ENCODE measurements around the gene RYR1.

DNA sequence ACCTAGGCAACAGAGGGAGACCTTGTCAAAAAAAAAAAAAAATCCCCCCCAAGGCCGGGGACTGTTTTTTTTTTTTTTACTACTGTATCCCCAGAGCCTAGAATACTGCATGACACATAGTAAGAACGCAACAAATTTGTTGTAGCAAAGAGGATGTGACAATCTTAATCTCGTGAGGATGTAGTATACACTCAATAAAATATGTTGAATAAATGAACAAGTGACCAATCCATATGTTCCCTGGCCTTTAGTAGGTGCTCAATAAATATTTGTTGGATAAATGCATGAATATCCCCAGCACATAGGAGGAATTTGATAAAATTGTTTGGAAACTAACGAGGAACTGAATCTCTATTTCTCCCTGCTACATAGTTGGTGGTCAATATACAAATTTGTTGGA, 108.5 kb downstream of the RYR1 start:
- TF ChIP-seq, protein P1, sequence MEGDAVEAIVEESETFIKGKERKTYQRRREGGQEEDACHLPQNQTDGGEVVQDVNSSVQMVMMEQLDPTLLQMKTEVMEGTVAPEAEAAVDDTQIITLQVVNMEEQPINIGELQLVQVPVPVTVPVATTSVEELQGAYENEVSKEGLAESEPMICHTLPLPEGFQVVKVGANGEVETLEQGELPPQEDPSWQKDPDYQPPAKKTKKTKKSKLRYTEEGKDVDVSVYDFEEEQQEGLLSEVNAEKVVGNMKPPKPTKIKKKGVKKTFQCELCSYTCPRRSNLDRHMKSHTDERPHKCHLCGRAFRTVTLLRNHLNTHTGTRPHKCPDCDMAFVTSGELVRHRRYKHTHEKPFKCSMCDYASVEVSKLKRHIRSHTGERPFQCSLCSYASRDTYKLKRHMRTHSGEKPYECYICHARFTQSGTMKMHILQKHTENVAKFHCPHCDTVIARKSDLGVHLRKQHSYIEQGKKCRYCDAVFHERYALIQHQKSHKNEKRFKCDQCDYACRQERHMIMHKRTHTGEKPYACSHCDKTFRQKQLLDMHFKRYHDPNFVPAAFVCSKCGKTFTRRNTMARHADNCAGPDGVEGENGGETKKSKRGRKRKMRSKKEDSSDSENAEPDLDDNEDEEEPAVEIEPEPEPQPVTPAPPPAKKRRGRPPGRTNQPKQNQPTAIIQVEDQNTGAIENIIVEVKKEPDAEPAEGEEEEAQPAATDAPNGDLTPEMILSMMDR (IDR thresholded peaks at IDR 0.05; ENCODE audit: low read depth, low read length): no peak
- no peak for TF ChIP-seq EZH2phosphoT487 (IDR thresholded peaks at IDR 0.05; ENCODE audit: low read depth)

Measured in OCI-LY3 (cell line).